NB4 (cell line): ENCODE data around the gene DHRS3.
"Not testable (repeated sequence)": the region's sequence is repeated elsewhere in the genome, so short reads cannot be mapped to it uniquely, and the experiment has no call there.

Experiments used
- DNase-seq: peaks from one replicate; pipeline ENCODE4 v3.0.0; 2010; ENCODE audit warnings: low read depth
- H3K4me3 ChIP-seq: one replicate; pipeline ENCODE4 v1.5.1; 2011; ENCODE audit warnings: mild to moderate bottlenecking, low read depth, low read length, moderate library complexity
- MYC ChIP-seq: IDR thresholded peaks from 2 replicates; pipeline ENCODE4 v1.6.1; 2011; ENCODE audit warnings: low read depth, low read length
- POLR2A ChIP-seq: IDR thresholded peaks from 2 replicates; pipeline ENCODE4 v1.6.1; 2011; ENCODE audit warnings: mild to moderate bottlenecking; ENCODE audit not compliant: insufficient read length; ENCODE audit errors: extremely low read depth
- TF ChIP-seq, protein P1 (sequence below): IDR thresholded peaks from 2 replicates; pipeline ENCODE4 v1.6.1; 2011; ENCODE audit warnings: low read depth, low read length
- TF ChIP-seq, protein P2 (sequence below): IDR thresholded peaks from one replicate; pipeline ENCODE4 v1.5.1; 2012; ENCODE audit warnings: low read depth, low read length

The DHRS3 gene

DNA sequence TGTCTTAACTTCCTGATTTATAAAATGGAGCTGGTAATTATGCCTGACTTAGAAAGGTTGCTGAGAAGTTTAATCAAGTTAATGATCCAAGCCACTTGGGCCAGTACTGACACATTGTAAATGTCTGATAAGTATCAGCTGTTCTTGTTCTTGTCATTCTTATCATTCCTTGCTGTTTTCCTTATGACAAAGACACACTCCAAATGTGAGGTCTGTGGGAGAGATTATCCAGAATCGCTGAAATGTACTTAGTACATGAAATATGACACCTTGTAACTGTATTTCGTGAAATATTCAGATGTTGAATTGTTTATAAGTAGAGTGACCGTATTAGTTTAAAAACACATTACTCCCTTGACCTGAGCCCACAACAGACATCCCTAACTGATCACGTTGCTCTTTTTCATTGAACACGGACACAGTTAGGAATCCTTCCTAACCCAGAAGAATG lies 32.0 kb upstream of the DHRS3 start:
- TF ChIP-seq POLR2A (no peak), MYC (no peak)
- TF ChIP-seq, protein P1, sequence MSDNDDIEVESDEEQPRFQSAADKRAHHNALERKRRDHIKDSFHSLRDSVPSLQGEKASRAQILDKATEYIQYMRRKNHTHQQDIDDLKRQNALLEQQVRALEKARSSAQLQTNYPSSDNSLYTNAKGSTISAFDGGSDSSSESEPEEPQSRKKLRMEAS = no peak
- TF ChIP-seq, protein P2, sequence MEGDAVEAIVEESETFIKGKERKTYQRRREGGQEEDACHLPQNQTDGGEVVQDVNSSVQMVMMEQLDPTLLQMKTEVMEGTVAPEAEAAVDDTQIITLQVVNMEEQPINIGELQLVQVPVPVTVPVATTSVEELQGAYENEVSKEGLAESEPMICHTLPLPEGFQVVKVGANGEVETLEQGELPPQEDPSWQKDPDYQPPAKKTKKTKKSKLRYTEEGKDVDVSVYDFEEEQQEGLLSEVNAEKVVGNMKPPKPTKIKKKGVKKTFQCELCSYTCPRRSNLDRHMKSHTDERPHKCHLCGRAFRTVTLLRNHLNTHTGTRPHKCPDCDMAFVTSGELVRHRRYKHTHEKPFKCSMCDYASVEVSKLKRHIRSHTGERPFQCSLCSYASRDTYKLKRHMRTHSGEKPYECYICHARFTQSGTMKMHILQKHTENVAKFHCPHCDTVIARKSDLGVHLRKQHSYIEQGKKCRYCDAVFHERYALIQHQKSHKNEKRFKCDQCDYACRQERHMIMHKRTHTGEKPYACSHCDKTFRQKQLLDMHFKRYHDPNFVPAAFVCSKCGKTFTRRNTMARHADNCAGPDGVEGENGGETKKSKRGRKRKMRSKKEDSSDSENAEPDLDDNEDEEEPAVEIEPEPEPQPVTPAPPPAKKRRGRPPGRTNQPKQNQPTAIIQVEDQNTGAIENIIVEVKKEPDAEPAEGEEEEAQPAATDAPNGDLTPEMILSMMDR = no peak
- DNase-seq = no peak
- no peak overlapping the region for H3K4me3 ChIP-seq

DNA sequence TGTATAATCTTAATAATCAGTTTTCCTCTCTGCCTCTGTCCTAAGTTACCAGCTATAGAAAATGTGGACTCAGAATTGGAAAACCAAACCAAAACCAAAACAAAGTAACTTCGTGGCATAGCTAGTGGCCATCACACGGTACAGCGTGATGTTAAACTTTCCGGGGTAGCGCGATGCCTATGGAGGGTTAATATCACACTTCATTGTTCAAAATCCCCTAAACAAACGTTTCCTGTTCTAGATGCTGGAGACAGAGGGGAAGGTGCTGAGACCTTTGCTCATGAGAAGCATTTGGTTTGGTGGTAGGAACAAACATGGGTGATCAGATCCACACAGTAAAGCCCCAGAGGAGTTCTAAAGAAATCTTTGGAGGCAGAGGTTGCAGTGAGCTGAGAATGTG lies 30.7 kb upstream of the DHRS3 start:
- TF ChIP-seq MYC (no peak), POLR2A (no peak)
- TF ChIP-seq, protein P1 = no peak

DNA sequence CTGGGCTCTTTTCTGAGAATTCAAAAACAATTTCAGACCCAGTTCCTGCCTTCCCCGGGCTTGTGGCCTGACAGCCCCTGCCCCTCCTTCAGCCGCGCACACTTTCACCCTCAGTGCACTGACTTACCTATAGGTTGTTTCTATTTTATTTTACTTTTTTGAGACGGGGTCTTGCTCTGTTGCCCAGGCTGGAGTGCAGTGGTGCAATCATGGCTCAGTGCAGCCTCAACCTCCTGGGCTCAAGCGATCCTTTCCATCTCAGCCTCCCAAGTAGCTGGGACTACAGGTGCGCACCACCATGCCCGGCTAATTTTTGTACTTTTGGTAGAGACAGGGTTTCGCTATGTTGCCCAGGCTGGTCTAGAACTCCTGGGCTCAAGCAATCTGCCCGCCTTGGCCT lies 27.4 kb upstream of the DHRS3 start:
- DNase-seq, H3K4me3 ChIP-seq: not testable (repeated sequence)

More for the DNA sequence above, 30.7 kb upstream of the DHRS3 start:
- H3K4me3 ChIP-seq = no peak overlapping the region
- no peak for DNase-seq

DNA sequence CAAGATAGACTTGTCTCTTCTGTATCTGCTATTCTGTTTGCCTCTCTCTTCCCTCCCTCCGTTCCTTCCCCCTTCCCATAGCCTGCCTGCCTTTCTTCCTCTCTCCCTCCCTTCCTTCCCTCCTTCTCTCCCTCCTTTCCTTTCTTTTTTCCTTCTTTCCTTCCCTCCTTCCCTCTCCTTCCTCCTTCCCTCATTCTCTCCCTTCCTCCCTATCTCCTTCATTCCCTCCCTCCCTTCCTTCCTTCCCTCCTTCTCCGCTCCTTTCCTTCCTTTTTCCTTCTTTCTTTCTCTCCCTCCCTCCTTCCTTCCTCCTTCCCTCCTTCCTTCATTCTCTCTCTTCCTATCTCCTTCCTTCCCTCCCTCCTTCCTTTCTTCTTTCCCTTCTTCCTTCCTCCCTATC lies 26.8 kb upstream of the DHRS3 start:
- H3K4me3 ChIP-seq = no peak overlapping the region
- TF ChIP-seq MYC = no peak
- TF ChIP-seq, protein P2 = no peak
- TF ChIP-seq, protein P1 = no peak
- no peak for TF ChIP-seq POLR2A
- no peak for DNase-seq

DNA sequence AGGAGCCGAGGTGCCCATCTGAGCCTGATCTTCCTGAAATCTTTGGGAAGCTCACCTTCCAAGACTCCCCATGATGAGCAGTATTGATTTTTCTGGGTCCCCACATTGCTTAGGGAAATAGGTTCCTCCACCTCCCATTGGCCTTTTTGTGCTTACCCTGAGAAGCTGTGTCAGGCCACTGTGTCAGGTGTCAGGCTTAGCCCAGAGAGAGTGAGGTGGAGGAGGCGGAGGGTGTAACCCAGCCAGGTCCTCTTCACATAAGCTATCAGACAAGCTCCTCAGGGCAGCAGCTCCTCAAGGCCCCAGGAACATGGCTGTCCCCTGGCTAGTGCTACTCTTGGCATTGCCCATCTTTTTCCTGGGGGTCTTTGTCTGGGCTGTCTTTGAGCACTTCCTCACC lies 26.2 kb upstream of the DHRS3 start:
- H3K4me3 ChIP-seq = no peak overlapping the region
- DNase-seq = no peak
- no peak for TF ChIP-seq POLR2A
- TF ChIP-seq, protein P2 = no peak

DNA sequence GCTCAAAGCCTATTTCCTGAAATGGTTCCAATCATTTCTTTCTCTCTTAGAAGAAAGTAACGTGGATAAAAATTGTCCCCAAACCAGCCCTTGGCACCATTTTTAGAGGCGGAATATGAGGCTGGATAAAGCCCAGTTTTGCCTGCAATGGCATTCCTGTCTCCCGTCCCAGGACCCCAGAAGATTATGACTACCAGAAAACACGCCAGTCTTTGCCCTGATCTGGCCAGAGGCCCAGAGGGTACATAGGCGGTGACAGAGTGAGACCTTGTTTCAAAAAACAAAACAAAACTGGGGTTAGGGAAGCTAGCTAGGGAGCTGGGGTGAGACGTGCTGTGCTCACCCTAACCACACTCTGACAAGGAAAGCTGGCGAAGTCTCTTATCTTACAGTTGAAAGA lies 25.8 kb upstream of the DHRS3 start, which contains the start of gene AADACL4:
Gene AADACL4, plus strand, starts transcription at position 301 of the 400 bp plus-strand sequence. CDS start 462 bp downstream, outside the sequence.
- H3K4me3 ChIP-seq = no peak within 1 kb of the TSS
- TF ChIP-seq, protein P1 = no peak
- TF ChIP-seq MYC (no peak), POLR2A (no peak)
- TF ChIP-seq, protein P2 = no peak
- DNase-seq = no peak

DNA sequence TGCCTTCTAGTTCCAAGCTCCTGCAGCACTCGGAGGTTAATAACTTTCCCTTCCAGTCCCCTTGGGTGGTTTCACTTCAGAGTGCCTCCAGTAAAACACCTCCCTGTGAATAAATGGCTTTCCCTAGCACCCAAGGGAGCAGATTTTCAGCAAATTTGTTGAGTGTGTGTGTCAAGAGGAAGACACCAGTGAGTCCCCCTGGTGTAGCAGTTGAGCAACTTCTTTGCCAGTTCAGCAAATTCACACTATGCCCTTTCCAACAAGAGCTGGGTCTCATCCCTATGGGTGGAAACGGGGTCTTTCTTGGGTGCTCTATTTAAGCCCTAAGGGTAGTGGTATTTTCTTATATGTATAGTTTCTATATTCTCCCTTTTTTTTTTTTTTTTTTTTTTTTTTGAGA lies 25.1 kb upstream of the DHRS3 start:
- DNase-seq = peak; percentile 51
- TF ChIP-seq POLR2A = no peak
- no peak for TF ChIP-seq MYC
- TF ChIP-seq, protein P1 = no peak
- TF ChIP-seq, protein P2 = peak; percentile 13
- no peak overlapping the region for H3K4me3 ChIP-seq
